T-helper 1 cell treated with Interleukin-12 subunit alpha and Interleukin-12 subunit beta and Interleukin-4 antibody, amounts not matched to agents 30 ng/mL and 1 ng/mL, for 36 hours (primary cell): ENCODE measurements around the gene CHST6. TPM values are rescaled to one million over a fixed set of nuclear protein-coding genes. Genes with fewer than 3 reads are reported as not detected.
"Not testable (repeated sequence)": the region's sequence is repeated elsewhere in the genome, so short reads cannot be mapped to it uniquely, and the experiment has no call there.

Experiments
- intact Hi-C: fragments of 100-400 bp; cut with micrococcal nuclease; formaldehyde crosslinking; loops from one replicate; pipeline ENCODE4 v1.15.1; 2024
- total RNA-seq: library from RNA; stranded (reverse); gene quantifications from 2 replicates; pipeline ENCODE4 v1.2.3, GENCODE V29; 2022

CHST6 gene
- total RNA-seq, 1 donor from 2014 or later = not detected

DNA sequence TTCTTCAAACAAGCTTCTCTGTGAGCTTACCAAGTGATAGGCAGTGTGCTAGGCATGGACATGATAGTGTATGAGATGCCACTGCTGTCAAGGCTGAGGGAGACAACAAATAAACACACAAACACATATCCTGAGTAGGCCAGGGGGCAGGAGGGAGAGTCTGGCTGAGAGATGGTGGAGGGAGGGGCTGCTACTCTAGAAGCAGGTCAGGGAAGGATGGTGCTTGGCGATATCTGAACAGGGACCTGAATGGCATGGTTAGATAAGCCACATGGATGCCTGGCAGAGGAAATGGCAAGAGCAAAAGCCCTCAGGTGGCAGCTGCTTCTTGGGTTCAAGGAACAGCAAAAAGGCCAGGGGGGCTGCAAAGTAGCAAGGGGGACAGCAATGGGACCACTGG lies 8.6 kb upstream of the CHST6 start:
- intact Hi-C loops = no loop called here

DNA sequence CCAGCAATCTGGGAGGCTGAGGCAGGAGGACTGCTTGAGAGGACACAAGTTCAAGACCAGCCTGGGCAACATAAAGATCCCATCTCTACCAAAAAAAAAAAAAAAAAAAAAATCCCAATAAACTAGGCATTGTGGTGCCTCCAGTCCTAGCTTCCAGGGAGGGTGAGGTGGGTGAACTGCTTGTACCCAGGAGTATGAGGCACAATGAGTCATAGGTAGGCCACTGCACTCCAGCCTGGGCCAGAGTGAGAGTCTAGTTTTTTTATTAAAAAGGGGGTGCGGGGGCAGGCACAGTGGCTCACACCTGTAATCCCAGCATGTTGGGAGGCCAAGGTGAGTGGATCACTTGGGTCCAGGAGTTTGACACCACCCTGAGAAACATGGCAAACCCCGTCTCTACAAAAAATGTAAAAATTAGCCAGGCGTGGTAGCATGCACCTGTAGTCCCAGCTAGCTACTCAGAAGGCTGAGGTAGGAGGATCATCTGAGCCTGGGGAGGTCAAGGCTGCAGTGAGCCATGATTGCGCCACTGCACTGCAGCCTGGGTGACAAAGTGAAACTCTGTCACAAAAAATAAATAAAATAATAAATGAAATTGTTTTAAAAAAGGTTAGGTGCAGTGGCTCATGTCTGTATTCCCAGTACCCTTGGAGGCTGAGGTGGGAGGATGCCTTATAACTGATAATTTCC lies 7.8 kb upstream of the CHST6 start:
- intact Hi-C loops = no loop called here

DNA sequence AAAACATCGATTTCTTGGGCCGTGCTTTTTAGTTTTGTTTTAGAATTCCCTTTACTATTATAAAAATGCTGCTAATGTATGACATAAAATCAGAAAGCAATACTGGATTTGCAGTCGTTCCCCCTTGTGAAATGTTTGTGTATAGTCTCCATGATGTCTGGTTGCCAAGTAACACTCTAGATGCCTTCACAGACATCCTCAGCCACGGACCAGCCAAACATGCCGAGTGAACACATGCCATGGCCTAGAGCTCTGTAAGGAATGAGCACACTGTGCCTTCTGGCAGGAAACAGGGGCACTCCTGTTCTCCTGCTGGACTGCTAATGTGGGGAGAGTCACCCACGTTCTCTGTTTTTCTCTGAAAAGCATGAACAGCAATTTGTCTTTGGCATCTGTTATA lies 6.6 kb upstream of the CHST6 start:
- intact Hi-C loops = not testable (repeated sequence)

DNA sequence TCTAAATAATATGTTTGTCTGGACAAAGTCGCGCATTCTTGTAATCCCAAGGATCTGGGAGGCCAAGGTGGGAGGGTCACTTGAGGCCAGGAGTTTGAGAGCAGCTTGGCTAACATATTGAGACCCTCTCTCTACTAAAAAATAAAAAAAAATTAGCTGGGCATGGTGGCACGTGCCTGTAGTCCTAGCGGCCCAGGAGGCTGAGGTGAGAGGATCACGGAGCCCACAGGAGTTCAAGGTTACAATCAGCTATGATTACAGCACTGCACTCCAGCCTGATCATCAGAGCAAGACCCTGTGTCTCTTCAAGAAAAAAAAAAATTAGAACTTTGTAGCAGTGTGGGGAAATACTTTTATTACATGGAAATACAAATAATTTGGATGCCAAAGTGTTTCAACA lies 6.1 kb upstream of the CHST6 start:
- intact Hi-C loops = no loop called here

DNA sequence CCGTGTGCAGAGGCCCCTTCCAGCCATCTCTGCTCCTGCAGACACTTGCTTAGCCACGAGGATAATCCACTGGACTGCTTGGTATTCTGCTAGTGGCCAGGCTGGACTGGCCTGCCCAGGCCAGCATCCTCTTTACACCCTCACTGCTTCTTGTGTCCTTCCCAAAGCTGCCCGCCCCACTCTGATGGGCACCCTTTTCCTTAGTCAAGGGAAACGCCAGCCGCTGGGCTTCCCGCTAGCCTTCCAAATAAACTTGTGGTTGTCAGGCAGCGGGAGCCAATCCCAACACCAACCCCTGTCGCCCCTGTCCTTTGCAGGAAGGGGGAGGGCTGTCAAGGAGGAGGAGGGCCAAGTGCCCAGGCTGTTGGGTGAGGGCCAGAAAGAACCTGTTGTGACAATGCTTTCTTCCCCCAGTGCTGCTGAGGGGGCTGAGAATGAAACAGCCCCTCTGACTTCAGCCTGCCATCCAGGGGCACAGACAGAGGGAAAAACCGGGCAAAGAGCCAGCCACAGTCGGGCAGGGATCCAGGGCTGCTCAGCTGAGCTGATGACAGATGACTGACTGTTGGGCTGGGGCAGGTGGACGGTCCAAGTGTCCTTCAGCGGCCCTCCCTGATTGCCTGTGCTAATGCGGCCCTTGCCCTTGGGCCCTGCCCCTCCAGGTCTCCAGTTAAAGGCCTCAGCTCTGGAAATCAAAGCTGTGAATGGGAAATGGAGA lies 3.5 kb upstream of the CHST6 start:
- intact Hi-C loops = not testable (repeated sequence)

DNA sequence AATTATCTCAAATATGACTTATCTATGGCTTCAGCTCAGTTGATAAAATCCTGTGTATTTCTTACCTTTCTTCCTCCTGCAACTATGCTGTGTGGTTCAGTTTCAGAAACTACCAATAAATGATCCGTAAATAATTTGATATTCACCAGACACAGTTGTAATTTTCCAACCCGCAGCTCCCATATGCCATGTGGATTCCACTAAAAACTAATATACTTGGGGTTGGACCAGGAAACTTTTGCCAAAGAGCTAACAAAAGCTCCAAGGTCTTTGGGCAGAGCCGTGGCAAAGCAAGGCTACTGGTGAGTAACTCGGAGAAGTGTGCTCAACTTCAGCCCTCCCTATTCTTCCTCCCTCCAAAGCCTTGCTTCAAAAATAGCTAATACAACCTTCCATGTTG lies 2.3 kb upstream of the CHST6 start:
- intact Hi-C loops = no loop called here

DNA sequence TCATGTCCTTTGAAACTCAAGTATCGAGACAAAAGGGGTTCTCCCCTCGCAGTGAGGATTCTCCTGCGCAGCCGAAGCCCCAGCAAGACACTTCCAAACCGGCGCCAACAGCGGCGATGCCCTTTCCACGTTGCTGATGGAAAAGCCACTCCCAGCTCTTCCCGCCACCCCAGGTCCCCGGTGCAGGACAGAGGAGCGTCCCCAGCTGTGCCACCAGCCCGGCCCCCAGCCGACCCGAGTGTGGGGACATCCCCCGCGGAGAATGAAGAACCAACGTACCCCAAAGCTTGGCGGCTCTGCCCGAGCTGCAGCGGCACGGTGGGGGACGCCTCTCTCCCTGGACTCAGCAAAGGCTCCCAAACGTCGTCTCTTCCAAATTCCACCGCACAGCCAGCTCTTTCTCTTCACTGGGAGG lies 573 bp downstream of the CHST6 start:
- intact Hi-C loops = no loop called here

DNA sequence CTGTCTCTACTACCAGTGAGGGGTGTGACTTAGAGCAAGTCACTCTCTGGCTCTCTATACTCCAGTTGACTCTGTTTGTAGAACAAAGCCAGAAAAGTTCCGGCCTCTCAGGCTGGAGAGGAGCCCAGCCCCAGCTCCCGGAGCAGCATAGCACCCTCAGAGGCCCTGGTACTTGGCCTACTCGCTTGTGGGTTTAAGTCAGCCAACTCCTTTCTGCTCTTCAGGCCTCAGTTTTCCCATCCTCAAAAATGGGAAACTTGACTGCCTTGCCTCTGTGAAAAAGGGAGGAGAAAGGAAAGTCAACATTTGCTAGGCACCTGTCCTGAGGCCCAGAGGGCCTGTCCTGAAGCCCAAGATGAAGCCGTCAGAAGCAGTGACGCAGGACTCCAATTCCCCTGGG lies 1.1 kb downstream of the CHST6 start:
- intact Hi-C loops = no loop called here

DNA sequence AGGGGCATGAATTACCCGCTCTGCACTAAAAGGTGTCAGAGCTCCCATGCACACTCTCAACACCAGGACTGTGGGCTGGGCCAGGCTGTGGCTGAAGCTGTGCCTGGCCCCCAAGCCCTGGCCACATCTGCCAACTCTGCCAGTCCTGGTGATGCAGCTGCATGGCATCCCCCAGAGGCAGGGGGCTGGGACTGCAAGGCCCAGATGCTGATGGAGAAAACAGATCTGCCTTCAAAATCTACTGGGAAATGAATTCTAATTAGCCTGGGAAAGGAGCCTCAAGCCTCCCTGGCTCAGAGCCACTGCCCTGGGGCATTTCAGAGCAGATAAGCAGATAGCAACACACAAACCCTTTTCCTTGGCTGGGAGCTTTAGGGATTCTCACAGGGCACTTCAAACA lies 3.4 kb downstream of the CHST6 start:
- intact Hi-C loops = no loop called here

DNA sequence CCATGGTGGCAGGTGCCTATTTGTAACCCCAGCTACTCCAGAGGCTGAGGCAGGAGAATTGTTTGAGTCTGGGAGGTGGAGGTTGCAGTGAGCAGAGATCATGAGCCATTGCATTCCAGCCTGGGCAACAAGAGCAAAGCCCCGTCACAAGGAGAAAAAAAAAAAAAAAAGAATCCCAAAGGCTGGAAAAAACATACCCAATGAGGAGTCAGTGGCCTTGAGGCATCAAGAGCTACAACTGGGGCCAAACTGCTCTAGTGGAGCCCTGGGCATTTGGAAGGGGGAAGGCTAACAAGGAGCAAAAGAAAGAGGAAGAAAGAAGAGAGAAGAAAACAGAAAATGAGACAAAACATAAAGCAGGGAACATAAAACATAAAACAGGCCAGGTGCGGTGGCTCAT lies 6.9 kb downstream of the CHST6 start:
- intact Hi-C loops = no loop called here

DNA sequence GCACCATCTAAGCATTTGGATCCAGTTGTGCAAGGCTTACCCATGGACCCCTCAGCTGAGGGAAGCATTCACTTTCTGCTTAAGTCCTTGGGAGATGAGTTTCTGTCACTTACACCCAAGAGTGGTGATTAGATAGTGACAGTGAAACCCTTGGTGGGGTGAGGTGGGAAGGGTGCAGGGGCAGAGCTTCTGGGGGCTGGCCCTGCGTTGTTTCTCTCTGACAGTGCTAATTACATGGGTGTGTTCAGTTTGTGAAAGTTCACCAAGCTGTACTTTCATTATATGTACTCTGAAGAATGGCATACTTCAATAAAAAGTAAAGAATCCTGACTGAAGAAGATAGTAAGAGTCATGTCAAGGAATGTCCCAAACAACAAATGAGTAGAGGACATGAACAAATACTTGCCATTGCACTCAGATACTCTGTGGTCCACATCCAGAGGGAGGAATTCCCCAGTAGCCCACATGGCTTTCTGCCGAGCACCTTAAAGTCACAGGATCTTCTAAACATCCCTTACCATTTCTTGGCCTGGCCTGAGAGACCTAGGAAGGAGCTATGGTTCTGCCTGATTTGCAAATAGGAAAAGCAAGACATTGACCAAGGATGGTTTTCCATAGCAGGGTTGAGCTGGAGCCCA lies 8.4 kb downstream of the CHST6 start:
- intact Hi-C loops = no loop called here

DNA sequence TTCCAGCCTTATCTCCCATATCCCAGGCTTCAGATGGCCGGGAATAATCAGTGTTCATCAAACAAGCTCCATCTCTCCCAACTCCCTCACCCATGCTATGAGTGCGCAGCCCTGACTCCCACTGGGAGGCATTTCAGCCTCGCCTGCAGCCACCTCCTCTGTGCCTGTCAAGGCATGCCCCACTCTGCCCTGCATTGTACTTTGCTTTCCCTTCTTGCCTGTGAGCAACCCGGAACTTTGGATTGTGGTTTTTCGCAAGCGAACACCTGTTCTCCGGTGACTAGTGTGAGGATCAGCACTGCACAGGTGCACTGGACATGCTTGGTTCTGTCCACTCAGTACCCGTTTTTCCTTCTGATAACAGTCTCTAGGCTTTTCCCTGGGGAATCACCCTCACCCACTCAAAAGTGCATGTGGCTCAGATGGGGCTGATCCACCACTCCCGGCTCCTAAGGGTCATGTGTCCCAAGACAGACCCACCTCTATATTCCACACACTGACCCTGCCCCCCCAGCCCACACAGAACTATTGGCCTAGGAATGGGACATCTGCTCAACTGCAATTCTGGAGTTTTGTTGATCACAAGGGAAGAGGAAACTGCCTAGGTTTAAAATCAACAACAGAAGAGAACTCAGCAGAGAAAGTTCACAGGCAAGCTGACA lies 9.1 kb downstream of the CHST6 start:
- intact Hi-C loops = no loop called here

DNA sequence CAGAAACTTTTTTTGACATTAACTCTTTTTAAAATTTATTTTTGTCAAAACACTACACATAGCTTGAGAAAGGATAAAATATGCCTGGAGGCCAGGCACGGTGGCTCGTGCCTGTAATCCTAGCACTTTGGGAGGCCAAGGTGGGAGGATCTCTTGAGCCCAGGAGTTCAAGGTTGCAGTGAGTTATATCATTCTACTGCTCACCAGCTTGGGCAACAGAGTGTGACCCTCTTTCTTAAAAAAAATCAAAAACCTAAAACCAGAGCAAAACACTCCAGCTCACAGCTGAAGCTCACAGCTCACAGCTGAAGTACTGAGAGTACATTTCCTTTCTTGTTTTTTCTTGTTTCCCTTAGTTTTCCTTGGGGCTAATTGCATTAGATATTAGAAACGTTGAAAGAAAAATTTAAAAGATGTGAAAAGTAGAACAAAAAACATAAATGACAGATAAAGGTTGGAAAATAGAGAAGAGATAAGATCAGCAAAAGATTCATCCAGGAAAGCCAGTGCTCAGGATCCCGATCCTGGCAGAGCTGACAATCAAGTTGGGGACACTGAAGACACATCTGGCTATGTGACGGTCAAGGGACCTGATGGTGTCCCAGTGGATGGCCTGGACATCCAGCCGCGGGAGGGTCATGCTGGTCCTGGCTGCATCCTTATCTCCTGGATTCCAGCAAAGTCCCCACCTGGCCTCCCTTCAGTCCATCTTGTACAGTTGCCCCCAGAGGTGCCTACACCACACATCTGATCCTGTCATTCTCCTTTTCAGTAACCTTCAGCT lies 9.8 kb downstream of the CHST6 start:
- intact Hi-C loops = no loop called here

DNA sequence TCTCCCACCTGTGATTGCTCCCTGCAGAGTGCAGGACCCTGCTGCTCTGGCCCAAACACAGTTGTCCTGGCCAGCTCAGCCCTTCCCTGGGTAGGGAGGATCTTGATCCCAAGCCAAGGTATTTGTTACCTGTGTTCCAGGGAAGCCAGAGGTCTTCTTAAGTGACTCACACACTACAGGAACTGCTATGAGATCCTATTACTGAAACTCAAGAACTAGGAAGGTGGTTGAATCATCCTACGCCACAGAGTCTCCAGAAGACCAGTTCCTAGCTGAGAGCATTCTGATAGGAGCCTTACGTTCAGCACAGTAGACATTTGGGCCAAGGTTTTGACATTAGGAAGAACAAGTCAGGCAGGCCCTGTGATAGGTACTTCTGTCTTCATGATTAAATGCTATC lies 12.0 kb downstream of the CHST6 start:
- intact Hi-C loops = no loop called here

DNA sequence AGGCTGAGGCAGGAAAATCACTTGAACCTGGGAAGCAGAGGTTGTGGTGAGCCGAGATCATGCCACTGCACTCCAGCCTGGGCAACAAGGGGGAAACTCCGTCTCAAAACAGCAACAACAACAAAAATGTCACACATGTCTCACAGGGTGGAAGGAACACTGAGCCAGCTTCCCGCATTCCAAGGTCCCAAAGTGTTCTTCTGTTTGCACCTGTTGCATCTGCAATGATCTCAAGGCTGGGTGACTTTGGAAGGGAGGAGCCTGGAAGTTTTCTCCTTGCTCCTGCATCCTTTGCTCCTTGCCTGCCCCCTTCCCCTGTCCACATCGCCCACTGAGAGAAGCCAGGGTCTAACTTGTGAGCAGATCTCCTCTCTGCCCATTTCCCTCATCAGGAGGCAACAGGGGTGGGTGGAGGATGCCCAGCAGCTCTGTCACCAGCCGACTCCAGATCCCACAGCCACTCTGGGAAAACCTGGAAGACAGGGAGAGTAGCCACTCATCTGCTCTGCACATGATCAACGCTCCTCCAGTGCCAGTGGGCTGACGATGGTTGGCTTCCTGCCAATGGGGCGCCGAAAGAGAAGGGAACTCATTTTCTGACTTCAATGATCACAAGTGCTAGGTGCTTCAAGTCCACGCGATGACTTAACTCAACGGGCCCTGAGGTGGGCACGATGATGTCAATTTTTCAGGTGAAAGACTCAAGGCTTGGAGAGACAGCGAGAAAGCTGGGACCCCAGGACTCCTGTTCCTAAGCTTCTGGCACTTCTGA lies 12.6 kb downstream of the CHST6 start:
- intact Hi-C loops = no loop called here

DNA sequence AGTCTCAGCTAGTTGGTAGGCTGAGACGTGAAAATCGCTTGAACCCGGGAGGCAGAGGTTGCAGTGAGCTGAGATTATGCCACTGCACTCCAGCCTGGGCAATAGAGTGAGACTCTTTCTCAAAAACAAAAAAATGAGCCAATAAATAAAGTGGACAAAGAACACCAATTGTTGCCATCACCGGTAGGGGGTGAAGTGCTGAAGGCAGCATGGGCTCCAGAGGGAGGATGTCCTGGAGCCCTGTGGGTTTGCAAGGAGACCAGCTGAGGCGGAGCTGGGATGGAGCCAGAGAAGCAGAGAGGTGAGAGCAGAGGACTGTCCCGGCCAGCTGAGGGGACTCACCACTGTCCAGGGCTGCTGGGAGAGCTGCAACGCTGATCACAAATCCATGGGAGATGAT lies 13.8 kb downstream of the CHST6 start:
- intact Hi-C loops = no loop called here

DNA sequence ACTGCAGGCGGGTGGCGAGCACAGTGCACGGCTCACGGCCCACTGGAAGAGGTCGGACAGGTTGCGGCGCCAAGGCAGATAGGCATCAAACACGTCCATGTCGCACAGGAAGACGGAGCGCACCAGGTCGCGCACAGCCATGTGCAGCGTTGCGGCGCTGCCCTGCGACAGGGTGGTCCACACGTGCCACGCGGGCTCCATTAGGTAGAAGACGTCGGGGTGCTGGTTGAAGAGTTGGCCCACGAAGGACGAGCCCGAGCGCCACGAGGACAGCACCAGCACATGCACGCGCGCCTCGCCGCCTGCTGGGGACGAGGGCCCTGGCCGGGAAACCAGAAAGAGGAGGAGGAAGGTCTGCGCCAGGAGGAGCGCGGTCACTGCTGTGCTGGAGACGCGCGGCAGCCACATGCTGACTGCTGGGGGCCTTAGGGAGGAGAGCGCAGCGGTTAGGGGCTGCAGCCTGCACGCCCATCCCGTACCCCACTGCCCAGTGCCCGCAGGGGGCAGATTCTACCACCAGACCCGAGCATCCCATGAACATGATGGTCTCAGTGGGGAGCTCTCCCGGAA lies 15.7 kb downstream of the CHST6 start:
- intact Hi-C loops = no loop called here

DNA sequence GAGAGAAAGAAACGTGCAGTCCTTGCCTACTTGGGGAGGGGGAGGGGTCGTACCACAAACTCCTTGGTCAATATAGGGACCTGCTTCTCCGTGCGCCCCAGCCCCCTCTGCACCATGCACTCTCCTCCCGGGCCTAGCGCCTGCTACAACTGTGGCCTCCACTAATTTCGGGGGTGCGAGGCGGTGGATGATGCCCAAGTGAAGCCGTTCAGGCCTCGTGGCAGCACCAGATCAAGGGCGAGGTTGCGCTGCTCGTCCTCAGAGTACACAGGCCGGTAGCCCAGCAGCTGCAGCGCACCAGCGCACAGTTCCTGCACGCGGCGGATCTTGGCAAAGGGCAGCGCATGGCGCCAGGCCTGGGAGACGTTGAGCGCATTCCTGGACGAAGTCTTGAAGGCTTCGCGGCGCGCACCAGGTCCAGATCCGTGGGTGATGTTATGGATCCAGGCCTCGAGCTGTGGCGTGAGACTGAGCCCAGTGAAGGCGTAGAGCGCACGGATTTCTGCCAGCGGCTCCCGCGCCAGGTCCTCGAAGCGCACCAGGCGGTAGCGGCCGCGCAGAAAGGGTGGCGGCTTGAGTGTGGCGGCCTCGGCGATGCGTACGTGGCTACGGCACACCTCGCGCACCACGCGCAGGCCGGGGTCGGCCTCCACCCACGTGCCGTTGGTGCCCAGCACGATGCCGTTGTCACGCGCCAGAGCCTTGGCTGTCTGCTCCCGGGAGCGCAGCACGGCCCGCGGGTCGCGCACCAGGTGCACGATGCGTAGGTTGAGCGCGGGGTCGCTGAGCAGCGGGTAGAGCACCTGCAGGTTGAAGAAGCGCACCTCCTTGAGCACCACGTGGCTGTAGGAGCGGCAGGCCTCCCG lies 16.5 kb downstream of the CHST6 start:
- intact Hi-C loops = no loop called here
